HG03045 (cell line): ENCODE results near the gene RNASE7.
"Not testable (repeated sequence)": the region's sequence is repeated elsewhere in the genome, so short reads cannot be mapped to it uniquely, and the experiment has no call there.

Source experiments
- ATAC-seq: cut with Tn5 transposase; IDR thresholded peaks from one replicate; pipeline ENCODE4 v1.9.1; 2021; ENCODE audit warnings: mild to moderate bottlenecking, moderate library complexity; ENCODE audit not compliant: unreplicated experiment

The RNASE7 gene

GRCh38 chr14:21041676-21042433, at the start of gene RNASE7:
RNASE7 (plus strand) TSS chr14:21042362; CDS start chr14:21042993, 631 bp downstream.
- no peak for ATAC-seq

GRCh38 chr14:20996521-20996920, 45.6 kb upstream of the RNASE7 start:
- ATAC-seq: no peak

- ATAC-seq: no peak
Observed at GRCh38 chr14:20997115-20997514, 45.0 kb upstream of the RNASE7 start.

- no peak for ATAC-seq
Observed at GRCh38 chr14:20997564-20997963, 44.6 kb upstream of the RNASE7 start.

- ATAC-seq: no peak
Observed at GRCh38 chr14:20998139-20998538, 44.0 kb upstream of the RNASE7 start.

- ATAC-seq: no peak
Observed at GRCh38 chr14:20998674-20999366, 43.3 kb upstream of the RNASE7 start, which contains the start of gene SLC39A2. SLC39A2 (plus strand) TSS chr14:20999293; CDS start chr14:20999447, 154 bp downstream.

GRCh38 chr14:20999591-20999990, 42.6 kb upstream of the RNASE7 start:
- ATAC-seq: no peak

GRCh38 chr14:21001218-21001617, 40.9 kb upstream of the RNASE7 start:
- no peak for ATAC-seq

- ATAC-seq: no peak
Observed at GRCh38 chr14:21003788-21004346, 38.3 kb upstream of the RNASE7 start.

GRCh38 chr14:21009721-21010120, 32.4 kb upstream of the RNASE7 start:
- ATAC-seq: not testable (repeated sequence)

GRCh38 chr14:21011136-21011535, 31.0 kb upstream of the RNASE7 start:
- no peak for ATAC-seq

GRCh38 chr14:21014761-21015190, 27.4 kb upstream of the RNASE7 start:
- ATAC-seq: no peak

- no peak for ATAC-seq
Observed at GRCh38 chr14:21015312-21015711, 26.9 kb upstream of the RNASE7 start.

- no peak for ATAC-seq
Observed at GRCh38 chr14:21016413-21017190, 25.6 kb upstream of the RNASE7 start.

- ATAC-seq: no peak
Observed at GRCh38 chr14:21017528-21018245, 24.5 kb upstream of the RNASE7 start.

GRCh38 chr14:21018286-21018685, 23.9 kb upstream of the RNASE7 start:
- no peak for ATAC-seq

GRCh38 chr14:21018781-21019180, 23.4 kb upstream of the RNASE7 start:
- no peak for ATAC-seq

- ATAC-seq: no peak
Observed at GRCh38 chr14:21019366-21019765, 22.8 kb upstream of the RNASE7 start.

- no peak for ATAC-seq
Observed at GRCh38 chr14:21020977-21021545, 21.1 kb upstream of the RNASE7 start.

- no peak for ATAC-seq
Observed at GRCh38 chr14:21022686-21023085, 19.5 kb upstream of the RNASE7 start.
